ENCODE data around the gene HAND1.

HAND1 gene

GRCh38 chr5:154449786-154450185, 28.2 kb downstream of the HAND1 start:
- DNase-seq: no peak

- DNase-seq: no peak
Observed at GRCh38 chr5:154447089-154447725, 30.8 kb downstream of the HAND1 start.

- DNase-seq: no peak
Observed at GRCh38 chr5:154446195-154447088, 31.6 kb downstream of the HAND1 start.

- peak; percentile 67 for DNase-seq
Observed at GRCh38 chr5:154445422-154446194, 32.4 kb downstream of the HAND1 start, which contains the start of gene SAP30L. Gene SAP30L (plus strand): TSS chr5:154445997. CDS start chr5:154446605, 608 bp downstream.

GRCh38 chr5:154444556-154445421, 33.2 kb downstream of the HAND1 start:
- DNase-seq: no peak

- DNase-seq: no peak
Observed at GRCh38 chr5:154442801-154443200, 35.2 kb downstream of the HAND1 start.

- DNase-seq: no peak
Observed at GRCh38 chr5:154440540-154440939, 37.5 kb downstream of the HAND1 start.

- no peak for DNase-seq
Observed at GRCh38 chr5:154437281-154437965, 40.6 kb downstream of the HAND1 start.

- no peak for DNase-seq
Observed at GRCh38 chr5:154435226-154435625, 42.8 kb downstream of the HAND1 start.

GRCh38 chr5:154430961-154431630, 46.9 kb downstream of the HAND1 start:
- DNase-seq: no peak

- no peak for DNase-seq
Observed at GRCh38 chr5:154430466-154430865, 47.6 kb downstream of the HAND1 start.

- DNase-seq: no peak
Observed at GRCh38 chr5:154429341-154429740, 48.7 kb downstream of the HAND1 start.

GRCh38 chr5:154428208-154428607, 49.8 kb downstream of the HAND1 start:
- DNase-seq: no peak
